Central memory CD8-positive, alpha-beta T cell (primary cell): ENCODE results near the gene IDI2.
"Not testable (repeated sequence)": the region's sequence is repeated elsewhere in the genome, so short reads cannot be mapped to it uniquely, and the experiment has no call there.

Experiments
- ATAC-seq: fragments of 150-1000 bp; cut with Tn5 transposase; replicated peaks from 2 replicates; pipeline ENCODE4 v1.10.0; 2022; ENCODE audit warnings: mild to moderate bottlenecking, moderate FRiP score, moderate number of reproducible peaks; ENCODE audit not compliant: poor library complexity, severe bottlenecking; ENCODE audit errors: extremely low read depth
- DNase-seq, 2 donors: peaks; one replicate each; pipeline ENCODE4 v3.0.0; 2021; ENCODE audit warnings: low spot score in 2 of 2
- H3K27ac Mint-ChIP-seq: one replicate; pipeline ENCODE4 v1.8.0; 2022; ENCODE audit warnings: low read depth, mild to moderate bottlenecking, moderate library complexity, mixed read lengths
- H3K27me3 Mint-ChIP-seq: one replicate; pipeline ENCODE4 v1.8.0; 2022; ENCODE audit warnings: mixed read lengths
- H3K36me3 Mint-ChIP-seq: one replicate; pipeline ENCODE4 v1.8.0; 2022; ENCODE audit warnings: mild to moderate bottlenecking, moderate library complexity, mixed read lengths; ENCODE audit not compliant: insufficient read depth
- H3K4me1 Mint-ChIP-seq: one replicate; pipeline ENCODE4 v1.8.0; 2022; ENCODE audit warnings: mixed read lengths
- H3K4me3 Mint-ChIP-seq: one replicate; pipeline ENCODE4 v1.8.0; 2022; ENCODE audit warnings: mild to moderate bottlenecking, moderate library complexity, mixed read lengths
- H3K9me3 Mint-ChIP-seq: one replicate; pipeline ENCODE4 v1.8.0; 2022; ENCODE audit warnings: mixed read lengths

IDI2 gene

GRCh38 chr10:1020460-1020859 lies 5.2 kb downstream of the IDI2 start:
- no peak overlapping the region for H3K4me3 Mint-ChIP-seq
- no peak for DNase-seq
- H3K9me3 Mint-ChIP-seq: no peaks in the 10 kb centered on the region
- no peaks in the 10 kb centered on the region for H3K4me1 Mint-ChIP-seq
- H3K36me3 Mint-ChIP-seq: peaks cover 44% of the 10 kb centered on the region
- no peaks in the 10 kb centered on the region for H3K27me3 Mint-ChIP-seq
- ATAC-seq: no peak
- H3K27ac Mint-ChIP-seq: no peak overlapping the region

DNA sequence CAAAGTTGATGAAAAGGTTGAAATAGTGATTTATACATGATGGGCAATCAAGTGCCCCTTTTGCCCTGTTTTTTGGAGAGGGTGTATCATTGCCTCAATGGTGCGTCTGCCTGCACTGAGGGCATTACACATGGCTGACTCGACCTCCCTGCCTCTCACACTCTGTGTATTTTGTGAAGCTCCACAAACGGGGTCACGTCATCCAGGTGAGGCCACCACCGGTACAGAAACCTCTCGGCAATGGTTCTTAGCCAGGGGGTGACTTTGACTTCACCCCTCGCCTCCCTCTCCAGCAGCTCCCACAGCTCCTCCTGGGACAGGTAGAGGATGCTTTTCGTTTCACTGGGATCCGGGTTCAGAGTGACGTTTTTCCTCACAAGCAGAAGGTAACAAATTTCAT lies 6.3 kb downstream of the IDI2 start:
- no peaks in the 10 kb centered on the region for H3K9me3 Mint-ChIP-seq
- no peak for DNase-seq
- no peak for ATAC-seq
- no peaks in the 10 kb centered on the region for H3K27me3 Mint-ChIP-seq
- H3K27ac Mint-ChIP-seq: peak overlapping the region; percentile 82
- H3K36me3 Mint-ChIP-seq: peaks cover 49% of the 10 kb centered on the region
- no peak overlapping the region for H3K4me3 Mint-ChIP-seq
- no peaks in the 10 kb centered on the region for H3K4me1 Mint-ChIP-seq

DNA sequence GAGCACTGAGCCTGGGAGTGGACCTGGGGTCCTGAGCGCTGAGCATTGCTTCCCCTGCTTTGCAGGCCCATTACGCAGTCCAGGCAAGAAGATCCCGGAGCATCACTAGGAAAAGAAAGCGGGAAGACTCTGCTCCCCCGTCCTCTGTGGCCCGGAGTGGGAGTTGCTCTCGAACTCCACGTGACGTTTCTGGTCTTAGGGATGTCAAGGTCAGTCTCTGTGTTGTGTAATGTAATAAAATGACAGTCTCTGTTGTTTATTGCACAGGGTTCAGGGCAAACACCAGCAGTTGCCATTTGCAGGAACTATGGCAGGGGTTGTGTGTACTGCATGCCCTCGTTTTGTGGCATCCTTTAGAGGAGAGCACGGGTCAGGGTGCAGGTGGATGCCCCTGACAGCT lies 10.0 kb downstream of the IDI2 start:
- peaks cover 78% of the 10 kb centered on the region for H3K36me3 Mint-ChIP-seq
- no peak overlapping the region for H3K27ac Mint-ChIP-seq
- H3K4me3 Mint-ChIP-seq: no peak overlapping the region
- H3K27me3 Mint-ChIP-seq: no peaks in the 10 kb centered on the region
- peaks cover 8% of the 10 kb centered on the region for H3K4me1 Mint-ChIP-seq
- ATAC-seq (no peak), DNase-seq (no peak)
- H3K9me3 Mint-ChIP-seq: no peaks in the 10 kb centered on the region

- Mint-ChIP-seq H3K36me3 (peaks cover 80% of the 10 kb centered on the region), H3K27me3 (no peaks in the 10 kb centered on the region), H3K4me1 (peaks cover 13% of the 10 kb centered on the region), H3K9me3 (no peaks in the 10 kb centered on the region), H3K27ac (no peak overlapping the region), H3K4me3 (peak overlapping the region; percentile 38)
- ATAC-seq (no peak), DNase-seq (no peak)
Measured at GRCh38 chr10:1011696-1012095, 14.0 kb downstream of the IDI2 start.

- Mint-ChIP-seq H3K27ac (peak overlapping the region; percentile 29), H3K36me3 (peaks cover 82% of the 10 kb centered on the region), H3K27me3 (no peaks in the 10 kb centered on the region)
Measured at GRCh38 chr10:1010703-1011102, 15.0 kb downstream of the IDI2 start.

DNA sequence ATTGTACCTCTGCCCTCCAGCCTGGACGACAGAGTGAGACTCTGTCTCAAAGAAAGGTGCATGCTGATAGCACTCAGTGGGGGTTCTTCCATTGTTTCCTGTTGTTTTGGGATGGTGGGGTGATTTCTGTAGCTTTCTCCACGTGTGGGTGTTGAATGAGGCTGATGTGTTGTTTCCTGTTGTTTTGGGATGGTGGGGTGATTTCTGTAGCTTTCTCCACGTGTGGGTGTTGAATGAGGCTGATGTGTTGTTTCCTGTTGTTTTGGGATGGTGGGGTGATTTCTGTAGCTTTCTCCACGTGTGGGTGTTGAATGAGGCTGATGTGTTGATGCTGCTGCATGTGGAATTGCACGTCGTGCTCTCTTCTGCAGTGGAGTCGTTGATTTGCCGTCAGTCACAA lies 15.7 kb downstream of the IDI2 start:
- peak; percentile 95 for ATAC-seq
- Mint-ChIP-seq H3K4me1 (peaks cover 13% of the 10 kb centered on the region), H3K27ac (peak overlapping the region; percentile 25), H3K36me3 (peaks cover 86% of the 10 kb centered on the region)
- H3K27me3 Mint-ChIP-seq, H3K4me3 Mint-ChIP-seq, DNase-seq, H3K9me3 Mint-ChIP-seq: not testable (repeated sequence)

More at GRCh38 chr10:1010703-1011102, 15.0 kb downstream of the IDI2 start:
- DNase-seq (no peak), ATAC-seq (no peak)
- no peaks in the 10 kb centered on the region for H3K9me3 Mint-ChIP-seq
- H3K4me3 Mint-ChIP-seq: no peak overlapping the region
- peaks cover 13% of the 10 kb centered on the region for H3K4me1 Mint-ChIP-seq

GRCh38 chr10:1009071-1009494 lies 16.6 kb downstream of the IDI2 start:
- peaks cover 85% of the 10 kb centered on the region for H3K36me3 Mint-ChIP-seq
- peak overlapping the region; percentile 25 for H3K27ac Mint-ChIP-seq
- H3K27me3 Mint-ChIP-seq: no peaks in the 10 kb centered on the region
- no peak for ATAC-seq
- no peak for DNase-seq
- H3K9me3 Mint-ChIP-seq: no peaks in the 10 kb centered on the region
- no peak overlapping the region for H3K4me3 Mint-ChIP-seq
- H3K4me1 Mint-ChIP-seq: peaks cover 13% of the 10 kb centered on the region

DNA sequence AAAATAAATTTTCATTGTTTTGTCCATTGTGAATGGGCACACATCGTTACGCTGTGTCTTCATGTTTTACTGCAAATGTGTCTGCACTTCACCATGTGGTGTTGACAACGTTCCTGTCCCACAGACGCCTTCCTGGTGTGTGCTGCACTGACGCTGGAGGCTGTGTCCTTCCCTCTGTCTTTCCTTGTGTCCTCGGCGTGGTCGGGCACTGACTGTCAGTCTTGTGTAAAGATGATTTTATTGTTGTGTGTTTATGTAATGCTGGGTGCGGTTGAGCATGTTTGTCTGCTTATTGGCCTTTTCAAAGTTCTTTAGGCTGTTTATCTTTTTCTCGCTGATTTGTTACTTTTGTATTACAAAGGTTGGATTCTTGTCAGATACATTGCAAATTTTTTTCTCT lies 18.1 kb downstream of the IDI2 start:
- Mint-ChIP-seq H3K36me3 (peaks cover 87% of the 10 kb centered on the region), H3K4me3 (no peak overlapping the region), H3K27me3 (no peaks in the 10 kb centered on the region), H3K9me3 (no peaks in the 10 kb centered on the region), H3K4me1 (peaks cover 19% of the 10 kb centered on the region), H3K27ac (no peak overlapping the region)
- no peak for ATAC-seq
- no peak for DNase-seq

- Mint-ChIP-seq H3K27me3 (no peaks in the 10 kb centered on the region), H3K4me3 (no peak overlapping the region), H3K36me3 (peaks cover 87% of the 10 kb centered on the region), H3K27ac (no peak overlapping the region), H3K9me3 (no peaks in the 10 kb centered on the region), H3K4me1 (peaks cover 19% of the 10 kb centered on the region)
- DNase-seq (no peak), ATAC-seq (no peak)
Measured at GRCh38 chr10:1006573-1006972, 19.1 kb downstream of the IDI2 start.

- Mint-ChIP-seq H3K27me3 (no peaks in the 10 kb centered on the region), H3K4me3 (no peak overlapping the region), H3K36me3 (peaks cover 87% of the 10 kb centered on the region), H3K27ac (no peak overlapping the region), H3K4me1 (peaks cover 6% of the 10 kb centered on the region), H3K9me3 (no peaks in the 10 kb centered on the region)
- DNase-seq (no peak), ATAC-seq (no peak)
Measured at GRCh38 chr10:1003884-1004670, 21.6 kb downstream of the IDI2 start.

DNA sequence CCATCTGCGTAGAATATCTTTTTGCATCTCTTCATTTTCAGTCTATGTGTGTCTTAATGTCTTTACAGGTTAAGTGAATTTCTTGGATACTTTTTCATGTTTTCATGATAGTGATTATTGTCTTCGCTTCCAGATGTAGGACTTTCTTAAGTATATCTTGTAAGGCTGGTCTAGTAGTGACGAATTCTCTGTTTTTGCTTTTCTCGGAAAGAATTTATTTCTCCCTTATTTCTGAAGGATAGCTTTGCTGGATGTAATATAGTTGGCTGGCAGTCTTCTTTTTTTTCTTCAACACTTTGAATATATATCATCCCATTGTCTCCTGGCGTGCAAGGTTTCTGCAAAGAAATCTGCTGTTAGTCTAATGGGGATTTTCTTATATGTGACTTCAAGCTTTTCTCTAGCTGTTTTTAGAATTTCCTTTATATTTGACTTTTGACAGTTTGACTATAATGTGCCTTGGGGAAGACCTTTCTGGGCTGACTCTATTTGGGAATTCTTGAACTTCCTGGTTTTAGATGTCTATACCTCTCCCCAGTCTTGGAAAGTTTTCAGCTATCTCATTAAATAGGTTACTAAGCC lies 23.1 kb downstream of the IDI2 start:
- H3K27ac Mint-ChIP-seq: no peak overlapping the region
- no peaks in the 10 kb centered on the region for H3K27me3 Mint-ChIP-seq
- H3K4me3 Mint-ChIP-seq: no peak overlapping the region
- peaks cover 6% of the 10 kb centered on the region for H3K4me1 Mint-ChIP-seq
- H3K36me3 Mint-ChIP-seq: peaks cover 87% of the 10 kb centered on the region
- no peak for DNase-seq
- no peak for ATAC-seq
- H3K9me3 Mint-ChIP-seq: no peaks in the 10 kb centered on the region

DNA sequence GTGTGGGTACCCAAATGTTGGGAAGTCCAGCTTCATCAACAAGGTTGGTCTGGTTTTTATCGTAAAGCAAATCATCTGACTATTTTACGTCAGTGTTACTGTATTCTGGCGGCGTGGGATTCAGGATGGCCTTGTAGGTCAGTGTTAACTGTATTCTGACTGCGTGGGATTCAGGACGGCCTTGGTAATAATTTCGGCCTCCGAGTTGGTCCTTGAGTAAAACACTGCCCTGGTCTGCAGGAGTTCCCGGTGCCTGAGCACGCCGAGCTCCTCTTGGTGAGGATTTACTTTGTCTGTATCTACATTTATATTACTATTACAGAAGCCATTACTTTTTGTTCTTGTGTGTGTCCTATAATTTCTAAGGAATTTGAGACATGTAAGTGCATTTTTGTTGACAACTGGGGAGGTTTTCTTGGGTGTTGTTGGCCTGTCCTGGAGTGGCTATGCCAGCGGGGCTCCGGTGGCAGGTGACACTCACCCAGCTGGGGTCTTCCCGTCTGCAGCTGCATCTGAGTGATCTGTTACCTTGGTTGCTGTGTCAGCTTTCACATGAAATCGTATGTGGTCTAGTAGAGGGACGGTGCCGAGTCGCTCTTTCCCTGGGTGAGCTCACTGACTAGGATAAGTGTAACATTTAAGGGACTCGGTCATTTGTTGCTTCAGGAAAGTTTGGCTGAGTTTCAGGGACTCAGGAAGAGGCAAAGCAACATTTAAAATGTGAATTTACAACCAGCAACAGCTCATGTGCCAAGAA lies 28.2 kb downstream of the IDI2 start:
- ATAC-seq (no peak), DNase-seq (no peak)
- peaks cover 85% of the 10 kb centered on the region for H3K36me3 Mint-ChIP-seq
- H3K27me3 Mint-ChIP-seq: no peaks in the 10 kb centered on the region
- H3K27ac Mint-ChIP-seq: no peak overlapping the region
- H3K4me1 Mint-ChIP-seq: peaks cover 13% of the 10 kb centered on the region
- no peak overlapping the region for H3K4me3 Mint-ChIP-seq
- no peaks in the 10 kb centered on the region for H3K9me3 Mint-ChIP-seq

DNA sequence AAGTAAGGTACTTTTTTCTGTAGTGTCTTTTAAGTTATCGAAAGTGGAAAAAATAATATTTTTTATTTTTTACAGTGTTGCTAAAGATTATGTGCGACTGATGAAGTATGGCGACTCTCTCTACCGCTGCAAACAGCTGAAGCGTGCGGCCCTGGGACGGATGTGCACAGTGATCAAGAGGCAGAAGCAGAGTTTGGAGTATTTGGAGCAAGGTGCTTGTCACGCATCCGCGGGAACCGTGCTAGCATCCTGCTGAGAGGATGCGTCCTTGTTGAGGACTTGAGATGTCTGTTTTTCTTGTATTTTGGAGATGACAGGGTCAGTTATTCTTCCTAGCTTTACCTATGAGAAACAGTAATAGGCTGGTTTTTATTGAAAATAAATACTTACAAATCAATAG lies 29.6 kb downstream of the IDI2 start:
- Mint-ChIP-seq H3K4me3 (no peak overlapping the region), H3K4me1 (peaks cover 17% of the 10 kb centered on the region), H3K9me3 (no peaks in the 10 kb centered on the region), H3K27me3 (no peaks in the 10 kb centered on the region), H3K27ac (peak overlapping the region; percentile 46), H3K36me3 (peaks cover 74% of the 10 kb centered on the region)
- DNase-seq: no peak
- no peak for ATAC-seq
